IPS-20b (cell line): ENCODE results near the gene U2AF1L4.
A peak's percentile ranks its signal among the peaks of the same experiment; 100 is the strongest.
"Not testable (repeated sequence)": the region's sequence is repeated elsewhere in the genome, so short reads cannot be mapped to it uniquely, and the experiment has no call there.

Source experiments
- H3K27ac ChIP-seq: one replicate; pipeline ENCODE4 v1.5.1; 2013; ENCODE audit warnings: low read length
- H3K27me3 ChIP-seq: 2 replicates; pipeline ENCODE4 v1.6.1; 2013; ENCODE audit warnings: mild to moderate bottlenecking, low read length, inconsistent platforms; ENCODE audit not compliant: insufficient read depth
- H3K36me3 ChIP-seq: 2 replicates; pipeline ENCODE4 v1.6.1; 2013; ENCODE audit warnings: low read depth, mild to moderate bottlenecking, inconsistent platforms, low read length, moderate library complexity; ENCODE audit not compliant: insufficient read depth
- H3K4me1 ChIP-seq: 2 replicates; pipeline ENCODE4 v1.6.1; 2013; ENCODE audit warnings: mild to moderate bottlenecking, control low read depth, inconsistent platforms, low read length, moderate library complexity; ENCODE audit not compliant: insufficient read depth
- H3K4me3 ChIP-seq: 2 replicates; pipeline ENCODE4 v1.5.1; 2013; ENCODE audit warnings: mild to moderate bottlenecking, low read length, inconsistent platforms
- H3K9ac ChIP-seq: 2 replicates; pipeline ENCODE4 v1.6.1; 2013; ENCODE audit warnings: low read depth, mild to moderate bottlenecking, inconsistent platforms, low read length, moderate library complexity
- H3K9me3 ChIP-seq: 2 replicates; pipeline ENCODE4 v1.6.1; 2013; ENCODE audit warnings: mild to moderate bottlenecking, low read depth, low read length, inconsistent platforms; ENCODE audit not compliant: insufficient read depth

The U2AF1L4 gene

DNA sequence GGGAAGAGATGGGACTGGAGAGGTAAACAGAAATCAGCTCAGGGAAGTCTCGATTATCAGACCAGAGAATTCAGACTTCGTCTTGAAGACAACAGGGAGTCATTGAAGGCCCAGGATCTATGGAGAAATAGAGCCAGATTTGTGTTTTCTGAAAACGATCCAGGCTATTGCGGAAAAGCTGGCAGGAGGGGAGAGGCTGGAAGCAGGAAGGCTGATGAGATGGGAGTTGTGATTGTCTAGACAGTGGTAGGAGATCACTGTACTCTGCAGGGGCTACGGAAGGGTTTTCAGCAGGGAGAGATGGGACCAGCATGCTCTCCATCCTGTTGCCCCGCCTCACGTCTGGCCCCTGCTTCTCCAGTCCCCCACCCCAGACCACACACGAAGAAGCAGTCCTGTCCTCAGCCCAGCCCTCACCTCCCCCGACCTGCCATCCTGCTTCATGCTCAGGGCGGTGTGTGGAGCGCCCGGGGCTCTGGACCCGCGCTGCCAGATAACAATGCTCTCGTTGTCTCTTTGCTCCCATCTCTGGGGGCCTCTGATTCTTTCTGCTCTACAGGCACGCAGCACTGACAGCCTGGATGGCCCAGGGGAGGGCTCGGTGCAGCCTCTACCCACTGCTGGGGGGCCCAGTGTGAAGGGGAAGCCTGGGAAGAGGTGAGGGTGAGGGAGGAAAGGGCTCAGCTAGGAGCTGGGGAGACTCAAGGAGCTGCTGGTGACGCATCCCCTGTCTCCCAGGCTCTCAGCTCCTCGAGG is 32.0 kb upstream of the U2AF1L4 start:
- no peak overlapping the region for H3K27ac ChIP-seq
- no peaks in the 10 kb centered on the region for H3K9me3 ChIP-seq
- peak overlapping the region; percentile 40; the same call in 1 of the 2 replicates for H3K4me3 ChIP-seq
- H3K36me3 ChIP-seq = no peaks in the 10 kb centered on the region
- no peak overlapping the region for H3K9ac ChIP-seq
- peaks cover 8% of the 10 kb centered on the region; the same call in 1 of the 2 replicates for H3K4me1 ChIP-seq
- H3K27me3 ChIP-seq = peaks cover 40% of the 10 kb centered on the region

DNA sequence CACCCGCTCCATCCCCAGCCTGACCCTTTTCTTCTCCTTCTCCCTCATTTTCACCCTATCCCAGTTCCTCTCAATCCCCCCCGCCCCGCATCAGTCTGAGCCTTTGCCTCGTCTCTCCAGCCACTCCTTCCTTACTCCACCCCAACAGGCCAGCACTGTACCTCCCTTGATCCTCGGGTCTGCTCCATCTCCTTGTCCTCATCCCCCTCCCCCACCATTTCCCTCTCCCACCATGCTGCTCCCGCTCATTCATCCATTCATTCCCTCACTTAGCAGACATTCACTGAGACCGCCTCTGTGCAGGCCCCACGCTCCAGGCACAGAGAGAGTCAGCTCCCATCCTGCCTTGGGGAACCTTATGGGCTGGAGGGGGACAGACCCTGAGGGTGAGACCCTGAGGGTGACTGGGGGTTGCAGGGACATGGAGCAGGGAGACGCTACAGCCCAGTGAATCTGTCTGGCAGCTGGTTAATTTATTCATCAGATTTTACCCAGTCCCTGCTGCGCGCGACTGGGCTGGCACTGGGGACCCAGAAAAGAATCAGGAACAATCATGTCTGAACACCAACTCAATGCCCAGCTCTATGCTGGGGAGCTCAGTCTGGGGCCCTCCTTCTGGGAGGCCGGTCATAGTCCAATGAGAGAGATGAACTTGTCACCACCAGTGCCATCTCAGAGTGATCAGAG is 31.0 kb upstream of the U2AF1L4 start:
- Histone ChIP-seq H3K4me3 (peak overlapping the region; percentile 67), H3K4me1 (peaks cover 8% of the 10 kb centered on the region; the same call in 1 of the 2 replicates), H3K9me3 (no peaks in the 10 kb centered on the region), H3K27ac (no peak overlapping the region), H3K9ac (peak overlapping the region; percentile 16; the same call in 1 of the 2 replicates), H3K36me3 (no peaks in the 10 kb centered on the region), H3K27me3 (peaks cover 40% of the 10 kb centered on the region)

- Histone ChIP-seq H3K9ac (peak within 1 kb of the TSS; percentile 16; the same call in 1 of the 2 replicates), H3K4me3 (peak within 1 kb of the TSS; percentile 67), H3K36me3 (no peaks in the 10 kb centered on the region), H3K27ac (no peak within 1 kb of the TSS), H3K9me3 (no peaks in the 10 kb centered on the region), H3K27me3 (peaks cover 40% of the 10 kb centered on the region), H3K4me1 (peaks cover 8% of the 10 kb centered on the region; the same call in 1 of the 2 replicates)
These were observed 30.3 kb upstream of the U2AF1L4 start, which contains the start of gene ARHGAP33 for GRCh38 chr19:35775298-35776101. Gene ARHGAP33 (plus strand): TSS chr19:35775564. CDS start chr19:35775659, 95 bp downstream.

DNA sequence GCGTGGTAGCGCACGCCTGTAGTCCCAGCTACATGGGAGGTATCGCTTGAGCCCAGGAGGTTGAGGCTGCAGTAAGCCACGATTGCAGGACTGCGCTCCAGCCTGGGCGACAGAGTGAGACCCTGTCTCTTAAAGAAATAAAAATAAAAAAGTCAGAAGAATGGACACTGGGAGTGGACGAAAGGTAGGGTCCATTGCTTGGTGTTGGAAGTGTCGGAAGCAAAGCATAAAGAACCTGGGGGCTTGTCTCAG is 29.8 kb upstream of the U2AF1L4 start:
- no peak overlapping the region for H3K9ac ChIP-seq
- H3K4me3 ChIP-seq = peak overlapping the region; percentile 67; the same call in 1 of the 2 replicates
- peaks cover 8% of the 10 kb centered on the region; the same call in 1 of the 2 replicates for H3K4me1 ChIP-seq
- H3K36me3 ChIP-seq = no peaks in the 10 kb centered on the region
- H3K27me3 ChIP-seq = peaks cover 40% of the 10 kb centered on the region
- H3K27ac ChIP-seq = no peak overlapping the region
- no peaks in the 10 kb centered on the region for H3K9me3 ChIP-seq

DNA sequence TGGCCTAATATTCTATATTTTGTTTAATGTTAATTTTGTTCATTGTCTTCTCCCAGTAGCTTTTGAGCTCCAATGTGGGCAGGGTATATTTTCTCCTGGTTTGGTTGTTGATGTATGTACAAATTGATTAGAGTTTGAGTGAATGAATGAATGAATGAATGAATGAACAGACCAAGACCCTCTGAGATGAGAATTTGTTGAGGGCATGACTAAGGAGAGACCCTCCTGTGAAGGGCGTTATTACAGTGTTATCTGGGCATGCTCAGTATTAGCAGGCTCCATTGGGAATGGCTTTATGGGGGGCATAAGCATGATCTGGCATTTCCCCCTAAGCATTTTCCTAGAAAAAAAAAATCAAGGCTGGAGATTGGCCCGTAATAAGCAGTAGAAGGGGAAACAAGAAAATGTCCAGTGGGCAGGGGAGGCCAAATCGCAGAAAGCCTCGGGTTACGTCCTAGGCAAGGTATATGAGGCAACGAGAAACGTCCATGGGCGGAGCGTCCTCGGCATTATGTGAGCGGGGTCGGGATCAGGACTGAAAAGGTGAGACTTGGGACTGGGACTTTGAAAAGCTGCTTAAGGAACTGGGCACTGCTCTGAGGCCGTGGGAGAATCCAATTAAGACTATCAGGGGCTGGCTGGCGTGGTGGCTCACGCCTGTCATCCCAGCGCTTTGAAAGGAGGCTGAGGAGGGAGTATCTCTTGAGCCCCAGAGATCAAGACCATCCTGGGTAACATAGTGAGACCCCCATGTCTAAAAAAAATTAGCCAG is 29.2 kb upstream of the U2AF1L4 start:
- H3K36me3 ChIP-seq = no peaks in the 10 kb centered on the region
- H3K9ac ChIP-seq = no peak overlapping the region
- peaks cover 40% of the 10 kb centered on the region for H3K27me3 ChIP-seq
- peaks cover 8% of the 10 kb centered on the region; the same call in 1 of the 2 replicates for H3K4me1 ChIP-seq
- H3K27ac ChIP-seq = no peak overlapping the region
- H3K4me3 ChIP-seq = peak overlapping the region; percentile 67; the same call in 1 of the 2 replicates
- no peaks in the 10 kb centered on the region for H3K9me3 ChIP-seq

DNA sequence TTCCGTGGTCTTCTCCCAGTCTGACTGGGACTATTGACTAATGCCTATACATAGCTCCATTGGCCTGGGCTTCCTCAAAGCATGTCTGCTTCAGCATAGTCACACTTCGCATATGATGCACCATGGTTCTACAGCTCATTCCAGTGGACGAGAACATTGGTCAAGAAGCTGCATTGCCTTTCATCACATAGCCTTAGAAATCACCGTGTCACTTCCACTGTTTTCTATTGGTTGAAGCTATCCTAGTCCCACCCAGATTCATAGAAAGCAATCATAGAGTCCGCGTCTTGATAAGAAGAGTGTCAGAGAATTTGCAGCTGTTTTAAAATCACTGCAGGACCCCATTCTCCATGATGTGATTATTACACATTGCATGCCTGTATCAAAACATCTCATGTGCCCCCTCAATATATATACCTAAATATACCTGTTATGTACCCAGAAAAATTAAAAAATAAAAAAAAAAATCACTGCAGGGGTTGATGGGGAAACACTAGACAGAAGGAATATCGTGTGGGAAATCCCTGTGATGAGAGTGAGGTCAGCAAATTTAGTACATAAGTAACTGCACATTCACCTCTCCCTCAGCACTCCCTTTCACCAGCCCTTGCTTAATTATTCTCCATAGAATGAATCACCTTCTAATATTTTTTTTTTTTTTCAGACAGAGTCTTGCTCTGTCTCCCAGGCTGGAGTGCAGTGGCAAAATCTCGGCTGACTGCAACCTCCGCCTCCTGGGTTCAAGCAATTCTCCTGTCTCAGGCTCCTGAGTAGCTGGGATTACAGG is 28.0 kb upstream of the U2AF1L4 start:
- H3K4me1 ChIP-seq = peaks cover 8% of the 10 kb centered on the region; the same call in 1 of the 2 replicates
- no peak overlapping the region for H3K27ac ChIP-seq
- no peaks in the 10 kb centered on the region for H3K9me3 ChIP-seq
- no peak overlapping the region for H3K9ac ChIP-seq
- peaks cover 5% of the 10 kb centered on the region for H3K36me3 ChIP-seq
- peaks cover 38% of the 10 kb centered on the region for H3K27me3 ChIP-seq
- H3K4me3 ChIP-seq = no peak overlapping the region

DNA sequence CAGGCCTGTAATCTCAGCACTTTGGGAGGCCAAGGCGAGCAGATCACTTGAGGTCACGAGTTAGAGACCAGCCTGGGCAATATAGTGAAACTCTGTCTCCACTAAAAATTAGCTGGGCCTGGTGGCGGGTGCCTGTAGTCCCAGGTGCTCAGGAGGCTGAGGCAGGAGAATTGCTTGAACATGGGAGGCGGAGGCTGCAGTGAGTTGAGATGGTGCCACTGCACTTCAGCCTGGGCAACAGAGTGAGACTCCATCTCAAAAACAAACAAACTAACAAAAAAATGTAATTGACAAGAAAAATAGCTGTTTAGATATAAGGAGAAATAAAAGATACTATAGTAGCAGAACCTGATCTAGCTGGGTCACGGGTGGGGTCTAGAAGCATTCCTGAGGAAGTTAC is 27.1 kb upstream of the U2AF1L4 start:
- H3K36me3 ChIP-seq, H3K4me1 ChIP-seq: not testable (repeated sequence)

DNA sequence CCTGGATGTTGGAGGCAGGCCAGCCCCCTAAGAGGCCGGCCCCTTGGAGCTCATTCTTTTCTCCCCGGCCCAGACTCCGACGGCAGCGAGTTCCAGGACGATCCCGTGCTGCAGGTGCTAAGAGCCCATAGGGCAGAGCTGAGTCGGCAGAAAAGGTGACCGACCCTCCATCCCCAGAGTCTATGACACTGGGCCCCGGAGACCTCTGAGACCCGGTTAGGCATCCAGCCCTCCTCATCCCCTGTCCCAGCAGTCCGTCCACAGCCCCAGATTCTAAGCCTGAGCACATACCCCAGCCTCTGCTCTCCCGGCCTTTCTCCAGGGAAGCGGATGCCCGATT is 22.8 kb upstream of the U2AF1L4 start:
- H3K9ac ChIP-seq = no peak overlapping the region
- peaks cover 6% of the 10 kb centered on the region for H3K27me3 ChIP-seq
- H3K36me3 ChIP-seq = peaks cover 13% of the 10 kb centered on the region
- no peak overlapping the region for H3K4me3 ChIP-seq
- H3K4me1 ChIP-seq = no peaks in the 10 kb centered on the region; the same call in 1 of the 2 replicates
- H3K9me3 ChIP-seq = no peaks in the 10 kb centered on the region
- H3K27ac ChIP-seq = no peak overlapping the region

More for the DNA sequence above, 27.1 kb upstream of the U2AF1L4 start:
- not testable (repeated sequence) for H3K9me3 ChIP-seq, H3K9ac ChIP-seq, H3K4me3 ChIP-seq, H3K27ac ChIP-seq
- peaks cover 29% of the 10 kb centered on the region for H3K27me3 ChIP-seq

DNA sequence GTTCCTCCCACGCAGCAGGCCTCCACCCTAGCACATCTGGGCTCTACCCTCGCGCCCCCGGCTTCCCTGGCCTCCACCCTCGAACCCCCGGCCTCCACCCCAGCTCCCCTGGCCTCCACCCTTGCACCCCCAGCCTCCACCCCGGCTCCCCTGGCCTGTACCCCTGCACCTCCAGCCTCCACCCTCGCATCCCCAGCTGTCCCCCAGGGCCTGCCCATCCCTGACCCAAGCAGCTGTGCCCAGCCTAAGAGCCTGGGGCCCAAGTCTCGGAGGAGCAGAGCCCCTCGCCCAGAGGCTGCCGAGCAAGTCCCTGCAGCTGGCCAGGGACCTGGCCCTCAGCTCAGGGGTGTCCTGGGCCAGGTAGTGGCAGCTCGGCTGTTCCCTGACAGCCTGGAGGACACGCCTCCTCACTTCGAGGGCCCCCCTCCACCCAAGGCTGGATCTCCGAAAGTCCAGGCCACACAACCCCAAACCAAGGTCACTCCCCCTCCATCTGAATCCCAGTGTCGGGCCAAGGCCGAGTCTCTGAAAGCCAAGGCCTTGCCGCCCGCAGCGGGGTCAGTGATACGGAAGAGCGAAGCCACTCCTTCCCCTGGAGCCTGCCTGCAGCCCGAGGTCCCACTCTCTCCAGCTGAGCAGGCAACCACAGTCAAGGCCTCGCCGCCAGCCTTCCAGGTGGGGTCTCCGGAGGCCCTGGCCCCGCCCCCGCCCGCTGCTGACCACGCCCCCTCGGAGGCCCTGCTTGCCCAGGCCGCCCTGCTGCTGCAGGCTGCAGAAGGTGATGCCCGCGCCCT is 22.3 kb upstream of the U2AF1L4 start:
- H3K4me1 ChIP-seq = no peaks in the 10 kb centered on the region; the same call in 1 of the 2 replicates
- no peaks in the 10 kb centered on the region for H3K9me3 ChIP-seq
- no peak overlapping the region for H3K27ac ChIP-seq
- H3K36me3 ChIP-seq = peaks cover 13% of the 10 kb centered on the region
- H3K9ac ChIP-seq = no peak overlapping the region
- peaks cover under 1% of the 10 kb centered on the region; the same call in 1 of the 2 replicates for H3K27me3 ChIP-seq
- no peak overlapping the region for H3K4me3 ChIP-seq

DNA sequence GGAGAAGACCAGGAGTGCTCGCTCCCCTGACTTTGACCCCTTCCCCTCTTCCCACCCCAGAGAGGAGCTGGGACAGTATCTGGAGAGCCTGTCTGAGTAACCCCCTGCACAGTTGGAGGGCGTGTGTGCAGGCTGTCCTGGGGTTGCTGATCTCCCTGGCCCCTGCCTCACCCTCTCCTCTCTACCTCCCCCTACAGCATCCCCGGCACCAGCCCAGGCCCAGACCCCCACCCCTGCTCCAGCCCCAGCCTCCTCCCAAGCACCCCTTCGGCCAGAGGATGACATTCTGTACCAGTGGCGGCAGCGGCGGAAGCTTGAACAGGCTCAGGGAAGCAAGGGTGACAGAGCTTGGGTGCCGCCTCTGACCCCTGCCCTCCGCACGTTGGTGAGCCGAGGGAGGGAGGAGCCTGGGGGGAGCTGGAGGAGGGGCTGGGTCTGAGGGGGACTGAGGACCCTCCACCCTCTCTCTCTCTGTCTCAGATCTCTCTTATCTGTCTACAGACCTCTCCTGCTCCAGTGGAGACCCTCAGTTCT is 21.4 kb upstream of the U2AF1L4 start:
- H3K9ac ChIP-seq = no peak overlapping the region
- peaks cover 21% of the 10 kb centered on the region for H3K36me3 ChIP-seq
- H3K4me1 ChIP-seq = no peaks in the 10 kb centered on the region; the same call in 1 of the 2 replicates
- no peaks in the 10 kb centered on the region for H3K9me3 ChIP-seq
- no peak overlapping the region for H3K27ac ChIP-seq
- no peaks in the 10 kb centered on the region; the same call in 1 of the 2 replicates for H3K27me3 ChIP-seq
- H3K4me3 ChIP-seq = no peak overlapping the region
